GM12864 (cell line): Measurements from ENCODE around the gene C1QTNF12.

Source experiments
- DNase-seq: peaks from one replicate; pipeline ENCODE4 v3.0.0-alpha.2; 2011; ENCODE audit warnings: low read depth
- H3K4me3 ChIP-seq: 2 replicates; pipeline ENCODE4 v1.5.1; 2011; ENCODE audit warnings: mild to moderate bottlenecking, low read depth, low read length, control low read depth
- CTCF ChIP-seq: IDR thresholded peaks from 2 replicates; pipeline ENCODE4 v1.5.1; 2011; ENCODE audit warnings: low read depth, mild to moderate bottlenecking, moderate library complexity, low read length, control low read depth, inconsistent platforms; ENCODE audit errors: missing control alignments

C1QTNF12 gene

GRCh38 chr1:1194723-1195122 is 51.8 kb downstream of the C1QTNF12 start:
- TF ChIP-seq CTCF = no peak
- no peak overlapping the region for H3K4me3 ChIP-seq
- no peak for DNase-seq
